ENCODE measurements around the gene MRPL16. TPM values are rescaled to one million over a fixed set of nuclear protein-coding genes. Genes with fewer than 3 reads are reported as not detected.
A peak's percentile ranks its signal among the peaks of the same experiment; 100 is the strongest.

MRPL16 gene
- total RNA-seq, 4 donors from 2014 or later: 47.9 to 58.6 (median 52.1) TPM

GRCh38 chr11:59804061-59804460 is 6.5 kb downstream of the MRPL16 start:
- TF ChIP-seq CTCF (IDR thresholded peaks at IDR 0.05) (no peak), POLR2AphosphoS5 (IDR thresholded peaks at IDR 0.05) (no peak), EP300 (IDR thresholded peaks at IDR 0.05) (no peak), POLR2A (IDR thresholded peaks at IDR 0.05; ENCODE audit: low read depth) (no peak)
- Histone ChIP-seq H3K36me3 (peaks cover 21 to 78% (median 62%) of the 10 kb centered on the region in 4 donors), H3K4me3 (no peak overlapping the region), H3K4me1 (peaks cover 6 to 11% (median 8%) of the 10 kb centered on the region in 4 donors), H3K27me3 (no peaks in the 10 kb centered on the region), H3K9me3 (no peaks in the 10 kb centered on the region), H3K27ac (replicated peaks in 1 of 4) (no peak overlapping the region)
- DNase-seq (ENCODE audit: extremely low spot score): no peak
- intact Hi-C loops (cut with DNase I): loop anchor here (10.0 kb wide), 2 partner anchors 139 to 269 kb away; partner anchors contain the start of gene PATL1
- WGBS: 86% methylated on average over 2 of the region's 2 CpGs

GRCh38 chr11:59802639-59803176 is 7.9 kb downstream of the MRPL16 start:
- no peaks in the 10 kb centered on the region for H3K9me3 ChIP-seq
- DNase-seq (ENCODE audit: extremely low spot score): no peak
- H3K4me3 ChIP-seq: no peak overlapping the region
- WGBS: 34% methylated on average over 4 of the region's 4 CpGs
- H3K27ac ChIP-seq (replicated peaks in 1 of 4): peak overlapping the region in 1 of 4 donors; percentile 32
- H3K36me3 ChIP-seq: peaks cover 17 to 79% (median 64%) of the 10 kb centered on the region in 4 donors
- TF ChIP-seq POLR2AphosphoS5 (IDR thresholded peaks at IDR 0.05): no peak
- TF ChIP-seq CTCF (IDR thresholded peaks at IDR 0.05): peak; percentile 52 to 68 (median 64)
- intact Hi-C loops (cut with DNase I): loop anchor here (1.0 to 10.0 kb wide), 3 partner anchors 48 to 268 kb away; partner anchors contain the start of gene PATL1
- peaks cover 6 to 9% (median 7%) of the 10 kb centered on the region in 4 donors for H3K4me1 ChIP-seq
- no peaks in the 10 kb centered on the region for H3K27me3 ChIP-seq

DNA sequence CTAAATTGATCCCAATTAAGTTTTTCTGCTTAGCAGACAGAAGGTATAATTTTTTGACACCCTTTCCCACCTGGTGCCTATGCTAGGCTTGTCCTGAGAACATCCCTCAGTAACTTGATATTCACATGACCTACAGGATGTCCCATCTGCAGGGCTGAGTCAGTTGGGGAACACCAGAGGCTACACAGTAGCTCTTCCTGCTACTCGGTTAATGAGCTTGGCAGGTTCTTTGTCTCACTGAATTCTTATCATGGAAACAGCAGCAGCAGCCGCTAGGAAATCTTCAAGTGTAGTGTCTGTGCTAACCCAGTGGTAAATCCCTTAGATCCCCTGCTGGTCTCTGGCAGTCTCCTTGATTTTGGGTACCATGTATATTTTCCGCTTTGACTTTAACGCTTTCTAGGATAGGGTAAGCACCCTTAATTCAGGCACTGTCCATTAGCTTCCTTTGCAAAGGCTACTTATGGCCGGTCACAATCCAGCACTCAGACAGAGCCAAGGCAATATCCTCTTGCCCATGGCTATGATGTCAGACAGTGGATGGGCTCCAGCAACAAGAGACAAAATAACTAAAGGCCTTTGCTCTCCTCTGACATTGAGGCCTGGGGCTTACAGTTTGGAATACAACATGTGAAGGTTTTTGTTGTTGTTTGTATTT is 8.5 kb downstream of the MRPL16 start:
- peaks cover 6 to 9% (median 7%) of the 10 kb centered on the region in 4 donors for H3K4me1 ChIP-seq
- 53% methylated on average over 5 of the region's 5 CpGs for WGBS
- H3K4me3 ChIP-seq: no peak overlapping the region
- H3K27me3 ChIP-seq: no peaks in the 10 kb centered on the region
- peaks cover 11 to 79% (median 65%) of the 10 kb centered on the region in 4 donors for H3K36me3 ChIP-seq
- TF ChIP-seq POLR2AphosphoS5 (IDR thresholded peaks at IDR 0.05) (no peak), CTCF (IDR thresholded peaks at IDR 0.05) (no peak), EP300 (IDR thresholded peaks at IDR 0.05) (no peak), POLR2A (IDR thresholded peaks at IDR 0.05; ENCODE audit: low read depth) (no peak)
- peak overlapping the region in 3 of 4 donors; percentile 20 to 32 (median 23) for H3K27ac ChIP-seq (replicated peaks in 1 of 4)
- DNase-seq (ENCODE audit: extremely low spot score): no peak
- H3K9me3 ChIP-seq: no peaks in the 10 kb centered on the region
- intact Hi-C loops (cut with DNase I): loop anchor here (1.0 to 10.0 kb wide), 3 partner anchors 48 to 267 kb away; partner anchors contain the start of gene PATL1

GRCh38 chr11:59801160-59801706 is 9.3 kb downstream of the MRPL16 start:
- no peak overlapping the region for H3K27ac ChIP-seq (replicated peaks in 1 of 4)
- WGBS: 59% methylated on average over 2 of the region's 2 CpGs
- DNase-seq (ENCODE audit: extremely low spot score): no peak
- TF ChIP-seq EP300 (IDR thresholded peaks at IDR 0.05): no peak
- TF ChIP-seq POLR2AphosphoS5 (IDR thresholded peaks at IDR 0.05): no peak
- no peak for TF ChIP-seq POLR2A (IDR thresholded peaks at IDR 0.05; ENCODE audit: low read depth)
- TF ChIP-seq CTCF (IDR thresholded peaks at IDR 0.05): no peak
- intact Hi-C loops (cut with DNase I): loop anchor here (10.0 kb wide), 2 partner anchors 136 to 266 kb away; partner anchors contain the start of gene PATL1
- no peaks in the 10 kb centered on the region for H3K27me3 ChIP-seq
- H3K4me3 ChIP-seq: no peak overlapping the region
- H3K36me3 ChIP-seq: peaks cover 2 to 78% (median 62%) of the 10 kb centered on the region in 4 donors
- no peaks in the 10 kb centered on the region for H3K9me3 ChIP-seq
- peaks cover 6 to 9% (median 7%) of the 10 kb centered on the region in 4 donors for H3K4me1 ChIP-seq

Measured in esophagus muscularis mucosa (tissue), 4 donors.